Measurements from ENCODE around the gene ACTBL2.

Gene ACTBL2

DNA sequence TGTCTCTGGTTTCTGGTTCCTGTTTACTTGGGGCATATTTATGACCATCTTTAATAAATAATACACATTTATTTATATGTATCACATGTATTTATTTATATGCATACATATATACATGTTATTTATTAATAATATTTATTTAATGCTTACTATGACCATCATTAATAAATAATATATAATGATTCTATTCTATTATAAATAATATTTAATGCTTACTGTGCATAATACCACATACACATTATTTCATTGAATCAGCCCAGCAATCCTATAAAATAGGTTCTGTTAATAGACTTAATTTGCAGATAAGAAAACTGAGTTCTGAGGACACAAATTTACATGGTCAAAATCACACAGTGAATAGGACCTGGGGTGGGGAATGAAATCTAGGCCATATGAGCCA is 24.2 kb downstream of the ACTBL2 start:
- Histone ChIP-seq H3K4me3 (ENCODE audit: low read length) (no peak overlapping the region), H3K27me3 (ENCODE audit: insufficient read depth, low read length) (no peaks in the 10 kb centered on the region), H3K4me1 (ENCODE audit: insufficient read depth, low read length) (no peaks in the 10 kb centered on the region), H3K36me3 (ENCODE audit: insufficient read depth, low read length) (no peaks in the 10 kb centered on the region), H3K9ac (ENCODE audit: low read depth, low read length) (no peak overlapping the region), H3K27ac (ENCODE audit: low read depth, low read length) (no peak overlapping the region), H3K9me3 (ENCODE audit: insufficient read depth, low read depth, low read length) (no peaks in the 10 kb centered on the region)

DNA sequence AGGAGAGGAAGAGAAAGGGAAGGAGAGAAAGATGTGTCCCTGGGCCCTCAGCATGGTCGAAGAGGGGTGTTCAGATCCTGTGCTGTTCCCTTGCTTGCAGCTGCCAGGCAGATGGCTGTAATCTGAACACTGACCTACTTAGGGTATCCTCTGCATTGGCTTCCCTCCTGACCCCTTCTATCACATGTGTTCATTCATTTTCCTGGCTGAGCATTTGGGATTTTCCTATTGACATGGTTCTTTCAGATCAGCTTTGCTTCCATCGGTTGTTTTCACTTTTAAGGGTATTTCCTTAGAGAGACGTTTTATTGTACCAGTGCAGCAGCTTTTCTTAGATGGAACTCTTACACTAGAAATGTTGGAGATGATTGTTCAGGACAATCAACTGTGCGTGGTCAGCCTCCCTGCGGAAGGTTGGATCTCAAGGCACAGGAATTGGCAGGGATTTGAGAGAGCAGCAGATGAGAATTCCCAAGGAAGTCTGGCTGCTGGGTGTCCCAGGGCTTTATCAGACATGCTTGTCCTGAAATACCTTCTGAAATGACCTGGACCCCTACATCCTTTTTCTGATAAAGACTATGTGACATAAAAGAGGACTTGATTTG is 26.0 kb downstream of the ACTBL2 start:
- Histone ChIP-seq H3K9me3 (ENCODE audit: insufficient read depth, low read depth, low read length) (no peaks in the 10 kb centered on the region), H3K9ac (ENCODE audit: low read depth, low read length) (no peak overlapping the region), H3K4me3 (ENCODE audit: low read length) (no peak overlapping the region), H3K36me3 (ENCODE audit: insufficient read depth, low read length) (no peaks in the 10 kb centered on the region), H3K27me3 (ENCODE audit: insufficient read depth, low read length) (no peaks in the 10 kb centered on the region), H3K4me1 (ENCODE audit: insufficient read depth, low read length) (no peaks in the 10 kb centered on the region), H3K27ac (ENCODE audit: low read depth, low read length) (no peak overlapping the region)
- WGBS = 92% methylated on average over 5 of the region's 5 CpGs

DNA sequence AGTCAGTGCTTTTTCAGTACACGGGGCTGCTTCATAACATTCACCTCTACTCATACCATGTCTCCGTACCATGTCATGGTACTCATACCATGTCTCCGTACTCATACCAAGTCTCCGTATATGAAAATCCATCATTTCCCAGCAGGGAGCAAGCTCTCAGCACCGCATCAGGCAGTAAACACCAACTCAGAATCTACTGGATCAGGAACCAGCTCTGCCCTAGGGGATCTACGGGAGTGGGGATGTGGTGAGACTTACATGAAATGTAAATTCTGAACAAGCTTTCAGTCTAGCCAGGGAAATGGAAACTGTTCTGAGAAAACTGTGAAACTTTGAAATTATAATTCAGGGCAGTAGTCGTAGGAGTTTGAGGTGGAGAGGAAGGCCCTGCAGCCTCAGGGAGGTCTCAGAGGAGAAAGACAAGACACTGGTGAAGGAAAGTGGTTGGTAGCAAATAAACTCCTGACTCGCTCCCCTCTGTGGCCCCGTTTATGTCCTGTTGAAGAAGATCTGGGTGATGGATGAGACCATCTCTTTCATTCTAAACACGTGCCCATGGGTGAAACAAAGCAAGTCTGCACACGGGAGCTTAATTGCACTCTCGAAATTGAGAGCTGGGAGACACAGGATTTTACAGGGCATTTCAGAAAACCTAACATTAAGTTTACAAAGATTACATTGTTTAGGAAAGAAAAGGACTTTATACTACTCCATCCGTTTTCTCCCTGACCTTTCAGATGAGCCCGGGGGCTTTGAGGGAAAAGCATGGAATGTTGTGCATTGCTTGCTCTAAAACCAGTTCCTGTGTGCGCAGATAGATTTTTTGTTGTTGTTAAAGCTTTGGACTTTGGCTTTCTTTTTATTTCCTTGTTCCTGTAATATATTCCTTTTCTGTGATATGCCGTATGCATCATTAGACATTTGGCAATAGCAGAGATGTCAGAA is 26.8 kb downstream of the ACTBL2 start:
- H3K36me3 ChIP-seq (ENCODE audit: insufficient read depth, low read length) = no peaks in the 10 kb centered on the region
- H3K4me3 ChIP-seq (ENCODE audit: low read length) = no peak overlapping the region
- WGBS = 96% methylated on average over 16 of the region's 16 CpGs

DNA sequence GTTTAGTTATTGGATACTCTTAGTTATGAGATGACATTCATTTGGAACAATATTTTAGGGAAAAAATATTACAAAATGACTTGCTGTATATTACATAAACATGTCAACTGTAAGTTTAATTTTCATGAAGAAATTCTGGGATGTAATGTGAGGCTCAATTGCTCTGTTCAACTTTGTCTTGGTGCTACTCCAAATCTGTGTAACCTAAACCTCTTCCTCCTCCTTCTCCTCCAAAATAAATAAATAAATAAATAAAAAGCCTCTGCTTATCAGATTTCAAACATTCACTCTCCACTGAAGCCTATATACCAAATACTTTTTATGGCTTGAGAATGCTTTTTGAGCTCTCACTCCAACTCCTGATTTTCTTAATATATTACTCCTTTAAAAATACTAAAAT is 27.7 kb downstream of the ACTBL2 start:
- H3K27me3 ChIP-seq (ENCODE audit: insufficient read depth, low read length) = no peaks in the 10 kb centered on the region
- H3K9ac ChIP-seq (ENCODE audit: low read depth, low read length) = no peak overlapping the region
- no peaks in the 10 kb centered on the region for H3K9me3 ChIP-seq (ENCODE audit: insufficient read depth, low read depth, low read length)
- H3K36me3 ChIP-seq (ENCODE audit: insufficient read depth, low read length) = no peaks in the 10 kb centered on the region
- H3K4me3 ChIP-seq (ENCODE audit: low read length) = no peak overlapping the region
- no peak overlapping the region for H3K27ac ChIP-seq (ENCODE audit: low read depth, low read length)
- no peaks in the 10 kb centered on the region for H3K4me1 ChIP-seq (ENCODE audit: insufficient read depth, low read length)

More for the DNA sequence above, 26.8 kb downstream of the ACTBL2 start:
- Histone ChIP-seq H3K9me3 (ENCODE audit: insufficient read depth, low read depth, low read length) (no peaks in the 10 kb centered on the region), H3K4me1 (ENCODE audit: insufficient read depth, low read length) (no peaks in the 10 kb centered on the region), H3K27me3 (ENCODE audit: insufficient read depth, low read length) (no peaks in the 10 kb centered on the region), H3K9ac (ENCODE audit: low read depth, low read length) (no peak overlapping the region), H3K27ac (ENCODE audit: low read depth, low read length) (no peak overlapping the region)

DNA sequence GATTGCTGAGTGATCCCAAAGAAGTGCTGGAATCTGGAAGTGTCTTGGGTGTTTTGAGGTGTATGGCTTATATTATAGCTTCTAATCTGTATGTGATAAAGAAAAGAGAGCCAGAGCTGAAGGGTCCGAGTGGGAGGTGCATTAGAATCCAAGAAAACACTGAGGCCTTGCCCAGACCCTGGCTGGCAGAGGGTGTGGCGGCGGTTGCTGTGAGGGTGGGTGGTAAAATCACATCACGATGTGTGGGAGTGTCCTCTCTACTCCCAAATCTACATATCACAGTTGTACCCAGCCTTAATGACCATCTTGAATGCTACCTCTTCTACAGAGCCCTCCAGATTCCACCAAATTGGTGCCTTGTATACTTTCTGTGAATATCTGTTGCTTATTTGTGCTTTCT is 28.9 kb downstream of the ACTBL2 start:
- H3K36me3 ChIP-seq (ENCODE audit: insufficient read depth, low read length) = no peaks in the 10 kb centered on the region
- WGBS = 69% methylated on average over 1 of the region's 4 CpGs
- H3K9me3 ChIP-seq (ENCODE audit: insufficient read depth, low read depth, low read length) = no peaks in the 10 kb centered on the region
- H3K9ac ChIP-seq (ENCODE audit: low read depth, low read length) = no peak overlapping the region
- no peaks in the 10 kb centered on the region for H3K27me3 ChIP-seq (ENCODE audit: insufficient read depth, low read length)
- no peak overlapping the region for H3K4me3 ChIP-seq (ENCODE audit: low read length)
- no peaks in the 10 kb centered on the region for H3K4me1 ChIP-seq (ENCODE audit: insufficient read depth, low read length)
- no peak overlapping the region for H3K27ac ChIP-seq (ENCODE audit: low read depth, low read length)

DNA sequence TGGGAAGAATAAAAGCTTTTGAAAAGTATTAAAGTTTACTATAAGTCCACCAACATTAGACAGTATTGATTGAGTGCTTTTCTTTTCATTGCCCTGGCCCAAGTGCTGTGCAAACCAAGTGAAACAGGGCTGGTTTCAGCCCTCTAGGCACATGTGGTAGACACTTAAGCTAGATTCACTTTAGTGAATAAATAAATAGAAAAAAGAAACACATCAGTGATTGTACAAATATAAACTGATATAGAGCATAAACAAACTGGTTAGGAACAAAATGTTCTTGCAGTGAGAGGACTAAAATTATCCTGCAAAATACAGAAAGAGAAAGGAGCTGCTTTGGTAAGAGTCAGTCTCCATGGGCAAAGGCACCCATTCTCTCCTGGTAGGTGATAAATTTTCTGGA is 29.7 kb downstream of the ACTBL2 start:
- Histone ChIP-seq H3K27ac (ENCODE audit: low read depth, low read length) (no peak overlapping the region), H3K4me3 (ENCODE audit: low read length) (no peak overlapping the region), H3K9ac (ENCODE audit: low read depth, low read length) (no peak overlapping the region), H3K9me3 (ENCODE audit: insufficient read depth, low read depth, low read length) (no peaks in the 10 kb centered on the region), H3K4me1 (ENCODE audit: insufficient read depth, low read length) (no peaks in the 10 kb centered on the region), H3K27me3 (ENCODE audit: insufficient read depth, low read length) (no peaks in the 10 kb centered on the region), H3K36me3 (ENCODE audit: insufficient read depth, low read length) (no peaks in the 10 kb centered on the region)

DNA sequence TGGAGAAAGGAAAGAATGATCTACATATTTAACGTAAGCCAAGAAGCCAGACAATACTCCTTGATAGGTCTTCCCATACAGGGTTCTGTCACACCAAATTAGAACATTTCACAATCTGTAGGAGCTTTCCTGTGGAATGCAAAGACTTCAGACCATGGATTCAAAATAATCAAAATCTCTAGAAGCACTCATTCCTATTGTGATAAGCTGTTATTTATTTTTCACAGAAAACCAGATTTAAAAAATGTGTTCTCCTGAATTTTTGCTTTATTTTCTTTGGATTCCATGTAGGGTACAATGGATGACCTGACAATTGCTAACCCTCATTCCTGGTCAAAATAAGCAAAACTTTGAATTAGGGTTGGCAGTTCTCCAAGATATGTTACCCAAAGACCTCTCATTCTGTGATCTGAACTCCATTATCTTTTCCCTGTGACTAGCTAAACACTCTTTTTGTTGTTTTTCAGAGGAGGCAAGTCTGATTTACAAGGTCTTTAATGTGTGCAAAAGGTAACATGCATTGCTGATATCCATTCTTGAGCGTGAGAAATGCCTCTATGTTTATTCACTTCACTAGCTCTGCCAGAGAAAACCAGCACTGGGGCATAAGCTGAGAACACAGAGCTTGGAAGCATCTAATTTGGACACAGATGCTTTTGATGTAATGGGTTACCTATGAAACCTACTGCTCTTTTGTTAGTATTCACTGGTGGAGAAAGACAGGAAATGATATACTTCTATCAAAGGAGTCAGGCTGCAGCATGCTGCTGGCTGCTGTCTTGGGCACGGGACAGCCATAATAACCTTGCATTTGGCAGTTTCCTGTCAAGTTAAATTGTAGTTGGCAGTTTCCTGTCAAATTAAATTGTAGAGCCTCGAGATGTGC is 31.4 kb downstream of the ACTBL2 start:
- Histone ChIP-seq H3K27me3 (ENCODE audit: insufficient read depth, low read length) (no peaks in the 10 kb centered on the region), H3K4me1 (ENCODE audit: insufficient read depth, low read length) (no peaks in the 10 kb centered on the region), H3K36me3 (ENCODE audit: insufficient read depth, low read length) (no peaks in the 10 kb centered on the region), H3K4me3 (ENCODE audit: low read length) (no peak overlapping the region), H3K9me3 (ENCODE audit: insufficient read depth, low read depth, low read length) (no peaks in the 10 kb centered on the region), H3K27ac (ENCODE audit: low read depth, low read length) (no peak overlapping the region), H3K9ac (ENCODE audit: low read depth, low read length) (no peak overlapping the region)
- WGBS = 94% methylated on average over 4 of the region's 4 CpGs

DNA sequence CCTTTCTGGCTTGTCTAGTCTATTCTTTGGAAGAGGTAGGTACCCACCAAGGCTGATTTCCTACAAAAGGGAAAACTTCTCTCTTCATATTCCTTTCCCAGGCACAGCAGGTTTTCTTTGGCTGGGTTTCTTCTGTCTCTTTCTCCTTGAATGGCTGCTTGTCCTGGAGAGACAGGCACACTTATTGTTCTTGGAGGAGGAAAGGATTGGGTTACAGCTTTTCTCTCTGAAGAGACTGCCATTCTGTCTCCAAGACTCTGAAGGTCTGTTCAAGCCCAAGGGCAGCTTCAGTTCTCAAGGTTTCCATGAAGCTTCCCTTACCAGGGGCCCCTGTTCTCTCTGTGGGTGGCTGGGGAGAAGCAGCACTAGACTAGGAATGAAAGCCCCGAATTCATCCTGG is 33.9 kb downstream of the ACTBL2 start:
- H3K4me3 ChIP-seq (ENCODE audit: low read length) = no peak overlapping the region
- no peaks in the 10 kb centered on the region for H3K4me1 ChIP-seq (ENCODE audit: insufficient read depth, low read length)
- no peaks in the 10 kb centered on the region for H3K9me3 ChIP-seq (ENCODE audit: insufficient read depth, low read depth, low read length)
- no peaks in the 10 kb centered on the region for H3K27me3 ChIP-seq (ENCODE audit: insufficient read depth, low read length)
- no peak overlapping the region for H3K9ac ChIP-seq (ENCODE audit: low read depth, low read length)
- H3K36me3 ChIP-seq (ENCODE audit: insufficient read depth, low read length) = no peaks in the 10 kb centered on the region
- 100% methylated on average over 1 of the region's 1 CpG for WGBS
- no peak overlapping the region for H3K27ac ChIP-seq (ENCODE audit: low read depth, low read length)

DNA sequence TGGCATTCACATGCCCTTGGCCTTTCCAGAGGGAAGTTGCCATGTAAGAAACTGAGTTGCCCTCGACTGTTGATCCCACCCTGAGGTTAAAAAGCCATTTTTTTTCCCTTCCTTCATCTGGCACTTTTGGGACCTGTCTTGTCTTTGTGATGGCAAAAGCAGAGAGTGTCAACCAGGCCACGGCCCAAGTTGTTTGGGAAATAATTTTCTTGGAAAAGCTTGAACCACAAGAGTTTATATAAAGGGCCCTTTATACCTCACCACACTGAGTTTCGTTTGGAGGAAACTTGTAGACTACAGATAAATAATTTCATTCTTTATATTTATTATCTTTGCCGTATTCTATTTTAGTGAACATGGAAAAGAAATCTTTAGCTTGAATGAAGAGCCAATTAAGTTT is 34.3 kb downstream of the ACTBL2 start:
- Histone ChIP-seq H3K4me1 (ENCODE audit: insufficient read depth, low read length) (no peaks in the 10 kb centered on the region), H3K27me3 (ENCODE audit: insufficient read depth, low read length) (no peaks in the 10 kb centered on the region), H3K4me3 (ENCODE audit: low read length) (no peak overlapping the region), H3K36me3 (ENCODE audit: insufficient read depth, low read length) (no peaks in the 10 kb centered on the region), H3K9ac (ENCODE audit: low read depth, low read length) (no peak overlapping the region), H3K9me3 (ENCODE audit: insufficient read depth, low read depth, low read length) (no peaks in the 10 kb centered on the region), H3K27ac (ENCODE audit: low read depth, low read length) (no peak overlapping the region)
- WGBS = 100% methylated on average over 1 of the region's 4 CpGs

DNA sequence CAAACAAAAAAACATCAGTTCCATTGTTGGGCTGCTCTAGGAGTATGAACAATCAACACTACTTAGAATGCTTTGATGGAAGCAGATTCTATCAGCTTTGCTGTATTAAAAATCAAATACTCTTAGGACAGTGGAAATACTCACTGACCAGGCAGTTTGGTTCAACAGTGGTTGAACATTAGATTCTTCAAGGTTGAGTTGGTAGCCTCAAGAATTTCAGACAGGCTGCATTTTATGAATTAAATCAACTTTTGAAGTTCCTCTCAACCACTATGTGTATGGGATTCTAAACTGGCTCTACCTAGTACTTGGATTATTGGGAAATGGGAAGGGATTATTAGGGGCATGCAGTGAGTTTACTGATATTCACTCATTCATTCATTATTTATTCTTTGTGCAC is 35.0 kb downstream of the ACTBL2 start:
- Histone ChIP-seq H3K9me3 (ENCODE audit: insufficient read depth, low read depth, low read length) (no peaks in the 10 kb centered on the region), H3K9ac (ENCODE audit: low read depth, low read length) (no peak overlapping the region), H3K4me1 (ENCODE audit: insufficient read depth, low read length) (no peaks in the 10 kb centered on the region), H3K4me3 (ENCODE audit: low read length) (no peak overlapping the region), H3K27ac (ENCODE audit: low read depth, low read length) (no peak overlapping the region), H3K27me3 (ENCODE audit: insufficient read depth, low read length) (no peaks in the 10 kb centered on the region), H3K36me3 (ENCODE audit: insufficient read depth, low read length) (no peaks in the 10 kb centered on the region)

DNA sequence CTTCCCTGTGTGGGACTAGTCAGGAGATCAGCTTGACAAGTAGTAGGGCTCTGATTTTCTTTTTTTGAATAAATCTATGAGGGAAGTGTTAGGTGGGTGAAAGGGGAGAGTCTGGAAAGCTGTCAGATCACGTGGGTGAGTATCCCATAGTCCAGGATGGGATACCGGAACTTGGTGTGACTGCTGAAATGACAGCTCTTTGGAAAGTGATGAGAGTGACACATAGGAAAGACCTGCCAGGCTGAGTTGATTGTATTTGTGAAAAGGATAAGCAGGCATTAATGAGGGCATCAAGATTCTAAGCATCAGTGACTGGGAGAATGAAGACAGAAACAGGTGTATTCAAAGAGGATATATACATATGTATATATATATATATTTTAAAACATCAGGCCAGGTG is 35.6 kb downstream of the ACTBL2 start:
- Histone ChIP-seq H3K9ac (ENCODE audit: low read depth, low read length) (no peak overlapping the region), H3K4me1 (ENCODE audit: insufficient read depth, low read length) (no peaks in the 10 kb centered on the region), H3K36me3 (ENCODE audit: insufficient read depth, low read length) (no peaks in the 10 kb centered on the region), H3K27ac (ENCODE audit: low read depth, low read length) (no peak overlapping the region), H3K4me3 (ENCODE audit: low read length) (no peak overlapping the region), H3K27me3 (ENCODE audit: insufficient read depth, low read length) (no peaks in the 10 kb centered on the region), H3K9me3 (ENCODE audit: insufficient read depth, low read depth, low read length) (no peaks in the 10 kb centered on the region)
- WGBS = 87% methylated on average over 2 of the region's 2 CpGs

Measured in HUES64 (cell line).